ENCODE results near the gene MRM3. TPM values are rescaled to one million over a fixed set of nuclear protein-coding genes. Genes with fewer than 3 reads are reported as not detected.
"Not testable (repeated sequence)": the region's sequence is repeated elsewhere in the genome, so short reads cannot be mapped to it uniquely, and the experiment has no call there.

The MRM3 gene
- total RNA-seq, 1 donor from 2014 or later: 21.2 TPM

GRCh38 chr17:819251-819650, 37.1 kb downstream of the MRM3 start:
- H3K27me3 Mint-ChIP-seq (ENCODE audit: low read depth): no peaks in the 10 kb centered on the region
- TF ChIP-seq, protein P1, sequence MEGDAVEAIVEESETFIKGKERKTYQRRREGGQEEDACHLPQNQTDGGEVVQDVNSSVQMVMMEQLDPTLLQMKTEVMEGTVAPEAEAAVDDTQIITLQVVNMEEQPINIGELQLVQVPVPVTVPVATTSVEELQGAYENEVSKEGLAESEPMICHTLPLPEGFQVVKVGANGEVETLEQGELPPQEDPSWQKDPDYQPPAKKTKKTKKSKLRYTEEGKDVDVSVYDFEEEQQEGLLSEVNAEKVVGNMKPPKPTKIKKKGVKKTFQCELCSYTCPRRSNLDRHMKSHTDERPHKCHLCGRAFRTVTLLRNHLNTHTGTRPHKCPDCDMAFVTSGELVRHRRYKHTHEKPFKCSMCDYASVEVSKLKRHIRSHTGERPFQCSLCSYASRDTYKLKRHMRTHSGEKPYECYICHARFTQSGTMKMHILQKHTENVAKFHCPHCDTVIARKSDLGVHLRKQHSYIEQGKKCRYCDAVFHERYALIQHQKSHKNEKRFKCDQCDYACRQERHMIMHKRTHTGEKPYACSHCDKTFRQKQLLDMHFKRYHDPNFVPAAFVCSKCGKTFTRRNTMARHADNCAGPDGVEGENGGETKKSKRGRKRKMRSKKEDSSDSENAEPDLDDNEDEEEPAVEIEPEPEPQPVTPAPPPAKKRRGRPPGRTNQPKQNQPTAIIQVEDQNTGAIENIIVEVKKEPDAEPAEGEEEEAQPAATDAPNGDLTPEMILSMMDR (conservative IDR thresholded peaks at IDR 0.05): no peak
- no peak for DNase-seq (ENCODE audit: low read depth, low spot score)
- H3K36me3 Mint-ChIP-seq (ENCODE audit: low read depth): peaks cover 10% of the 10 kb centered on the region
- no peaks in the 10 kb centered on the region for H3K9me3 Mint-ChIP-seq
- H3K27ac Mint-ChIP-seq (ENCODE audit: unreplicated experiment): peak overlapping the region; percentile 63
- H3K4me1 Mint-ChIP-seq: no peaks in the 10 kb centered on the region
- no peak overlapping the region for H3K4me3 Mint-ChIP-seq

GRCh38 chr17:823501-823902, 41.3 kb downstream of the MRM3 start:
- no peaks in the 10 kb centered on the region for H3K4me1 Mint-ChIP-seq

GRCh38 chr17:824378-824777, 42.2 kb downstream of the MRM3 start:
- TF ChIP-seq, protein P1 (conservative IDR thresholded peaks at IDR 0.05): no peak
- no peak overlapping the region for H3K27ac Mint-ChIP-seq (ENCODE audit: unreplicated experiment)
- H3K4me1 Mint-ChIP-seq: no peaks in the 10 kb centered on the region
- H3K9me3 Mint-ChIP-seq: no peaks in the 10 kb centered on the region
- H3K27me3 Mint-ChIP-seq (ENCODE audit: low read depth): no peaks in the 10 kb centered on the region
- no peak overlapping the region for H3K4me3 Mint-ChIP-seq
- no peak for DNase-seq (ENCODE audit: low read depth, low spot score)
- peaks cover 5% of the 10 kb centered on the region for H3K36me3 Mint-ChIP-seq (ENCODE audit: low read depth)

More at GRCh38 chr17:823501-823902, 41.3 kb downstream of the MRM3 start:
- DNase-seq (ENCODE audit: low read depth, low spot score): no peak
- H3K36me3 Mint-ChIP-seq (ENCODE audit: low read depth): peaks cover 5% of the 10 kb centered on the region
- H3K4me3 Mint-ChIP-seq: no peak overlapping the region
- no peaks in the 10 kb centered on the region for H3K27me3 Mint-ChIP-seq (ENCODE audit: low read depth)
- no peaks in the 10 kb centered on the region for H3K9me3 Mint-ChIP-seq
- TF ChIP-seq, protein P1 (conservative IDR thresholded peaks at IDR 0.05): no peak
- no peak overlapping the region for H3K27ac Mint-ChIP-seq (ENCODE audit: unreplicated experiment)

GRCh38 chr17:825216-825615, 43.1 kb downstream of the MRM3 start:
- TF ChIP-seq, protein P1 (conservative IDR thresholded peaks at IDR 0.05): no peak
- Mint-ChIP-seq H3K4me3 (no peak overlapping the region), H3K27me3 (ENCODE audit: low read depth) (no peaks in the 10 kb centered on the region), H3K36me3 (ENCODE audit: low read depth) (peaks cover 3% of the 10 kb centered on the region), H3K4me1 (peaks cover 3% of the 10 kb centered on the region), H3K9me3 (no peaks in the 10 kb centered on the region), H3K27ac (ENCODE audit: unreplicated experiment) (no peak overlapping the region)
- no peak for DNase-seq (ENCODE audit: low read depth, low spot score)

DNA sequence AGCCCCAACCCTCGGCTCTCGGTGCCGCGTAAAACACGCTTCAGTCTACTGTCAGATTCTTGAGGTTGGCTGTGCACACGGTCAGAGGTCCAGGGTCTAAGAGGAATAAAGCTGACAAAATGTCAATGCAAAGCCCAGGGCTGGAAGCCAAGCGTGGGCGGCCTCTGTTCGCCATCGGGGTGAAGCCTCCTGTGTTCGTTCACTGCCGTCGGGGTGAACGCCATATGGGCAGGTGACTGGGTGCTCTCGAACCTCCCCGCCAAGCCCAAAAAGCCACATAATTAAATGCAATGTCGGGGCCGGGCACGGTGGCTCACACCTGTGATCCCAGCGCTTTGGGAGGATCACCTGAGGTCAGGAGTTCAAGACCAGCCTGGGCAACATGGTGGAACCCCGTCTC, 44.6 kb downstream of the MRM3 start:
- Mint-ChIP-seq H3K27me3 (ENCODE audit: low read depth) (no peaks in the 10 kb centered on the region), H3K9me3 (peaks cover 1% of the 10 kb centered on the region), H3K27ac (ENCODE audit: unreplicated experiment) (no peak overlapping the region), H3K4me1 (peaks cover 4% of the 10 kb centered on the region), H3K4me3 (no peak overlapping the region), H3K36me3 (ENCODE audit: low read depth) (peaks cover 8% of the 10 kb centered on the region)
- no peak for DNase-seq (ENCODE audit: low read depth, low spot score)
- TF ChIP-seq, protein P1 (conservative IDR thresholded peaks at IDR 0.05): no peak

- Mint-ChIP-seq H3K36me3 (ENCODE audit: low read depth) (peaks cover 13% of the 10 kb centered on the region), H3K27ac (ENCODE audit: unreplicated experiment) (no peak overlapping the region), H3K9me3 (peaks cover 6% of the 10 kb centered on the region), H3K27me3 (ENCODE audit: low read depth) (no peaks in the 10 kb centered on the region), H3K4me1 (peaks cover 9% of the 10 kb centered on the region), H3K4me3 (no peak overlapping the region)
- TF ChIP-seq, protein P1 (conservative IDR thresholded peaks at IDR 0.05): no peak
- no peak for DNase-seq (ENCODE audit: low read depth, low spot score)
Observed at GRCh38 chr17:828761-829160, 46.6 kb downstream of the MRM3 start.

DNA sequence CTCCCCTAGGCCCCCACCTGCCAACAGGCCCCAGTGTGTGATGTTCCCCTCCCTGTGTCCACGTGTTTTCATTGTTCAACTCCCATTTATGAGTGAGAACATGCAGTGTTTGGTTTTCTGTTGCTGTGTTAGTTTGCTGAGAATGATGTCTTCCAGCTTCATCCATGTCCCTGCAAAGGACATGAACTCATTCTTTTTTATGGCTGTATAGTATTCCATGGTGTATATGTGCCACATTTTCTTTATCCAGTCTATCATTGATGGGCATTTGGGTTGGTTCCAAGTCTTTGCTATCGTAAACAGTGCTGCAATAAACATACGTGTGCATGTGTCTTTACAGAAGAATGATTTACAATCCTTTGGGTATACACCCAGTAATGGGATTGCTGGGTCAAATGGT, 47.5 kb downstream of the MRM3 start:
- H3K4me1 Mint-ChIP-seq; H3K4me3 Mint-ChIP-seq; DNase-seq (ENCODE audit: low read depth, low spot score); H3K9me3 Mint-ChIP-seq; H3K27ac Mint-ChIP-seq (ENCODE audit: unreplicated experiment); H3K27me3 Mint-ChIP-seq (ENCODE audit: low read depth): not testable (repeated sequence)
- H3K36me3 Mint-ChIP-seq (ENCODE audit: low read depth): peaks cover 13% of the 10 kb centered on the region
